ENCODE results near the gene GNAI3. TPM values are rescaled to one million over a fixed set of nuclear protein-coding genes. Genes with fewer than 3 reads are reported as not detected.

The GNAI3 gene
- total RNA-seq, 1 experiment from 2014 or later = 6.8 TPM

Other genes starting within 250 kb of the GNAI3 start
- not detected in 2 replicates for gene MYBPHL, start 241.6 kb upstream of the GNAI3 start, total RNA-seq (2014; rRNA removed)
- gene SORT1, start 150.7 kb upstream of the GNAI3 start, total RNA-seq (2014; rRNA removed) = 9.2 and 14.3 TPM in 2 replicates
- gene PSMA5, start 122.2 kb upstream of the GNAI3 start, total RNA-seq (2014; rRNA removed) = 84.1 and 86.9 TPM in 2 replicates
- gene SYPL2, start 82.1 kb upstream of the GNAI3 start, total RNA-seq (2014; rRNA removed) = not detected in 2 replicates
- 9.2 and 9.4 TPM in 2 replicates for gene ATXN7L2, start 64.7 kb upstream of the GNAI3 start, total RNA-seq (2014; rRNA removed)
- 2.7 and 4.2 TPM in 2 replicates for gene CYB561D1, start 54.5 kb upstream of the GNAI3 start, total RNA-seq (2014; rRNA removed)
- 2.7 and 2.8 TPM in 2 replicates for gene AMIGO1, start 38.9 kb upstream of the GNAI3 start, total RNA-seq (2014; rRNA removed)
- gene GPR61, start 8.7 kb upstream of the GNAI3 start, total RNA-seq (2014; rRNA removed) = 0.07 and 1.3 TPM in 2 replicates
- gene GNAT2, start 71.0 kb downstream of the GNAI3 start, total RNA-seq (2014; rRNA removed) = 0.29 and 0.69 TPM in 2 replicates
- gene AMPD2, start 71.2 kb downstream of the GNAI3 start, total RNA-seq (2014; rRNA removed) = 75.3 and 128 TPM in 2 replicates
- gene GSTM4, start 107.5 kb downstream of the GNAI3 start, total RNA-seq (2014; rRNA removed) = 24.0 and 25.9 TPM in 2 replicates
- gene GSTM2, start 119.4 kb downstream of the GNAI3 start, total RNA-seq (2014; rRNA removed) = 29.0 and 38.6 TPM in 2 replicates
- not detected in 2 replicates for gene GSTM1, start 139.2 kb downstream of the GNAI3 start, total RNA-seq (2014; rRNA removed)
- gene GSTM5, start 163.6 kb downstream of the GNAI3 start, total RNA-seq (2014; rRNA removed) = not detected in 2 replicates
- 76.6 and 80.9 TPM in 2 replicates for gene GSTM3, start 192.4 kb downstream of the GNAI3 start, total RNA-seq (2014; rRNA removed)
- not detected in 2 replicates for gene EPS8L3, start 215.3 kb downstream of the GNAI3 start, total RNA-seq (2014; rRNA removed)

Data from PC-3 (cell line).